ENCODE results near the gene OR2G6.
"Not testable (repeated sequence)": the region's sequence is repeated elsewhere in the genome, so short reads cannot be mapped to it uniquely, and the experiment has no call there.

The OR2G6 gene

GRCh38 chr1:248496661-248497060 lies 11.2 kb upstream of the OR2G6 start:
- H3K4ac ChIP-seq (ENCODE audit: low read depth, low read length); H3K27me3 ChIP-seq (ENCODE audit: insufficient read depth, low read length); H3K14ac ChIP-seq (ENCODE audit: low read length); DNase-seq; H3K27ac ChIP-seq (ENCODE audit: low read depth, low read length); H4K12ac ChIP-seq (ENCODE audit: low read depth, low read length); H3K9ac ChIP-seq (ENCODE audit: low read length); H3K79me2 ChIP-seq (ENCODE audit: control insufficient read depth, insufficient read depth, low read length, poor library complexity); H2AK5ac ChIP-seq (ENCODE audit: low read length); H2AFZ ChIP-seq (ENCODE audit: insufficient read depth, low read length, poor library complexity); H4K91ac ChIP-seq (ENCODE audit: low read depth, low read length); H3K36me3 ChIP-seq (ENCODE audit: control insufficient read depth in 1 of 2, insufficient read depth in 2 of 2, low read length in 2 of 2); H2BK12ac ChIP-seq (ENCODE audit: low read length); H2BK5ac ChIP-seq (ENCODE audit: low read depth, low read length, poor library complexity); H3K4me3 ChIP-seq (ENCODE audit: low read depth, low read length); H4K8ac ChIP-seq (ENCODE audit: low read depth, low read length); H2BK120ac ChIP-seq (ENCODE audit: insufficient read depth, low read length, poor library complexity); H3K9me3 ChIP-seq (ENCODE audit: insufficient read depth, low read depth, low read length); H3K23ac ChIP-seq (ENCODE audit: low read length); H3K4me2 ChIP-seq (ENCODE audit: low read length); H3K79me1 ChIP-seq (ENCODE audit: low read length); H3K18ac ChIP-seq (ENCODE audit: low read length); H3K4me1 ChIP-seq (ENCODE audit: control insufficient read depth in 1 of 2, insufficient read depth in 2 of 2, low read length in 2 of 2): not testable (repeated sequence)
- WGBS (ENCODE audit: extremely low coverage, insufficient coverage, insufficient read length): no CpG with 5 or more reads among the region's 5 CpGs

DNA sequence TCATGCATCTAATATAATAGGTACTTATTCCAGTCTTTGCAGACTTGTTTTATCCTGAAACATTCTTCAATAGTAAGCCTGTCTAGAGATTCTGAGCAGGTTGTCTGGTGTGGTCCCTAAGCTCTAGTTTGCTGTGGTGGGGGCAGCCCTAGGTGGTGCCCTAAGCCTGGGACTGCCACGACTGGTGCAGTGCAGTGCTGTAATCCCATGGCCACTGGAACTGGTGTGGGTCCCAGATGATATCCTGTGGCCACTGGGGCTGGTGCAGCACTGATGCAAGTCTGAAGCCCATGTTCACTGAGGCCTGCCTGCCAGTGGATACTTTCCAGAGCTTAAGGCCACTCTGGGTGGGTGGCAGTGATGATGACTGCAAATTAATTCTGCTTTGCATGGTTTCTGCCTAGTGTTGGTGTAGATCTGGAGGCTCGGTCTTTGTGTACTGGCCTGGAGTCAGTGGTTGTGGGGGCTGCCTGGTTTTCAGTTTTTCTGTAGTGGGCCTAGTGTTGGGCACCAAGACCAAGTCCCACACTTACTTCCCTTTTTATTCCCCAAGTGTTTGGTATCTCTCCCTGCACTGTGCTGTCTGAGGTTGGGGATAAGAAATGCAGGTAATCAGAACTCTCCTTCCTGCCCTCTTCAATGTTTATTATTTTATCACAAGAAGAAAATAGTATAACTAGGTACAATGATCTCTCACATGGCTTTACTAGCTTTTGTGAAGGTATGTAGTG lies 7.4 kb upstream of the OR2G6 start:
- not testable (repeated sequence) for H3K4ac ChIP-seq (ENCODE audit: low read depth, low read length); H3K27ac ChIP-seq (ENCODE audit: low read depth, low read length); H2BK12ac ChIP-seq (ENCODE audit: low read length); H2BK5ac ChIP-seq (ENCODE audit: low read depth, low read length, poor library complexity); H2BK120ac ChIP-seq (ENCODE audit: insufficient read depth, low read length, poor library complexity); H4K12ac ChIP-seq (ENCODE audit: low read depth, low read length); H3K4me3 ChIP-seq (ENCODE audit: low read depth, low read length); H3K23ac ChIP-seq (ENCODE audit: low read length); H2AK5ac ChIP-seq (ENCODE audit: low read length); H3K4me1 ChIP-seq (ENCODE audit: control insufficient read depth in 1 of 2, insufficient read depth in 2 of 2, low read length in 2 of 2); H4K91ac ChIP-seq (ENCODE audit: low read depth, low read length); H3K9me3 ChIP-seq (ENCODE audit: insufficient read depth, low read depth, low read length); H3K27me3 ChIP-seq (ENCODE audit: insufficient read depth, low read length); H3K79me1 ChIP-seq (ENCODE audit: low read length); H2AFZ ChIP-seq (ENCODE audit: insufficient read depth, low read length, poor library complexity); H3K9ac ChIP-seq (ENCODE audit: low read length); H3K36me3 ChIP-seq (ENCODE audit: control insufficient read depth in 1 of 2, insufficient read depth in 2 of 2, low read length in 2 of 2); H4K8ac ChIP-seq (ENCODE audit: low read depth, low read length); H3K14ac ChIP-seq (ENCODE audit: low read length); H3K18ac ChIP-seq (ENCODE audit: low read length); H3K4me2 ChIP-seq (ENCODE audit: low read length); H3K79me2 ChIP-seq (ENCODE audit: control insufficient read depth, insufficient read depth, low read length, poor library complexity); DNase-seq
- no CpG with 5 or more reads among the region's 2 CpGs for WGBS (ENCODE audit: extremely low coverage, insufficient coverage, insufficient read length)

DNA sequence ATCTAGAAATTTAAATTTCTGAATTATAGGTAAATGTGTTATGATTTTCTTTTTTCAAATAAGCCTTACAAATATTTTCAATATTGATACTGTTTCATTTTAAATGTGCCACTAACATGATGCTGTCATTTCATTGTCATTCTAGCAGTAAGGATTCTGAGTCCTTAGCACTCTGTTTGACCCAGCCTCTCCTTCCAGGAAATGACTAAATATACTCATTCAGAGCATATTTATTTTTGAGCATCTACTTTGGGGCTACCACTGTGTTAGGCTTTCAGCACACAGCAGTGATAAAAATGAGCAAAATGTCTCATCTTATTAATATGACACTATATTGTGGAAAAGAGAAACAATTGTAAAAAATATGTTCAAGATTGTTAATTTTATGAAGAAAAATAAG lies 2.3 kb downstream of the OR2G6 start:
- not testable (repeated sequence) for H3K36me3 ChIP-seq (ENCODE audit: control insufficient read depth in 1 of 2, insufficient read depth in 2 of 2, low read length in 2 of 2); H3K18ac ChIP-seq (ENCODE audit: low read length); DNase-seq; H3K14ac ChIP-seq (ENCODE audit: low read length); H2BK5ac ChIP-seq (ENCODE audit: low read depth, low read length, poor library complexity); H4K8ac ChIP-seq (ENCODE audit: low read depth, low read length); H2AK5ac ChIP-seq (ENCODE audit: low read length); H2BK12ac ChIP-seq (ENCODE audit: low read length); H3K27me3 ChIP-seq (ENCODE audit: insufficient read depth, low read length); H3K79me1 ChIP-seq (ENCODE audit: low read length); H3K4ac ChIP-seq (ENCODE audit: low read depth, low read length); H3K9me3 ChIP-seq (ENCODE audit: insufficient read depth, low read depth, low read length); H3K9ac ChIP-seq (ENCODE audit: low read length); H3K79me2 ChIP-seq (ENCODE audit: control insufficient read depth, insufficient read depth, low read length, poor library complexity); H3K23ac ChIP-seq (ENCODE audit: low read length); H3K4me1 ChIP-seq (ENCODE audit: control insufficient read depth in 1 of 2, insufficient read depth in 2 of 2, low read length in 2 of 2); H4K12ac ChIP-seq (ENCODE audit: low read depth, low read length); H3K4me2 ChIP-seq (ENCODE audit: low read length); H3K27ac ChIP-seq (ENCODE audit: low read depth, low read length); H4K91ac ChIP-seq (ENCODE audit: low read depth, low read length); H2AFZ ChIP-seq (ENCODE audit: insufficient read depth, low read length, poor library complexity); H2BK120ac ChIP-seq (ENCODE audit: insufficient read depth, low read length, poor library complexity); H3K4me3 ChIP-seq (ENCODE audit: low read depth, low read length)

DNA sequence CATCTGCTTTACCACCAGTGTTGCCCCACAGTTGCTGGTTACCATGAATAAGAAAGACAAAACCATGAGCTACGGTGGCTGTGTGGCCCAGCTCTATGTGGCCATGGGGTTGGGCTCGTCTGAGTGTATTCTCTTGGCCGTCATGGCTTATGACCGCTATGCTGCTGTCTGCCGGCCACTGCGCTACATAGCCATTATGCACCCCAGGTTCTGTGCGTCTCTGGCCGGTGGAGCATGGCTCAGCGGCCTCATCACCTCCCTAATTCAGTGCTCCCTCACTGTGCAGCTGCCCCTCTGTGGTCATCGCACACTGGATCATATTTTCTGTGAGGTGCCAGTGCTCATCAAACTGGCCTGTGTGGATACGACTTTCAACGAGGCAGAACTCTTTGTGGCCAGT lies 14.0 kb downstream of the OR2G6 start:
- Histone ChIP-seq H3K18ac (ENCODE audit: low read length) (no peak overlapping the region), H3K4ac (ENCODE audit: low read depth, low read length) (no peak overlapping the region), H3K14ac (ENCODE audit: low read length) (no peak overlapping the region), H2AFZ (ENCODE audit: insufficient read depth, low read length, poor library complexity) (no peak overlapping the region), H3K36me3 (ENCODE audit: control insufficient read depth in 1 of 2, insufficient read depth in 2 of 2, low read length in 2 of 2) (no peaks in the 10 kb centered on the region), H4K12ac (ENCODE audit: low read depth, low read length) (no peak overlapping the region), H3K4me3 (ENCODE audit: low read depth, low read length) (peak overlapping the region; percentile 43), H3K23ac (ENCODE audit: low read length) (no peak overlapping the region), H2BK5ac (ENCODE audit: low read depth, low read length, poor library complexity) (no peak overlapping the region), H4K8ac (ENCODE audit: low read depth, low read length) (no peak overlapping the region), H3K9me3 (ENCODE audit: insufficient read depth, low read depth, low read length) (peaks cover 6% of the 10 kb centered on the region), H3K9ac (ENCODE audit: low read length) (peak overlapping the region; percentile 52), H2AK5ac (ENCODE audit: low read length) (no peak overlapping the region), H4K91ac (ENCODE audit: low read depth, low read length) (no peak overlapping the region), H3K79me1 (ENCODE audit: low read length) (no peaks in the 10 kb centered on the region), H3K27ac (ENCODE audit: low read depth, low read length) (no peak overlapping the region), H3K79me2 (ENCODE audit: control insufficient read depth, insufficient read depth, low read length, poor library complexity) (no peaks in the 10 kb centered on the region), H3K4me1 (ENCODE audit: control insufficient read depth in 1 of 2, insufficient read depth in 2 of 2, low read length in 2 of 2) (no peaks in the 10 kb centered on the region), H3K27me3 (ENCODE audit: insufficient read depth, low read length) (no peaks in the 10 kb centered on the region), H2BK120ac (ENCODE audit: insufficient read depth, low read length, poor library complexity) (no peak overlapping the region), H3K4me2 (ENCODE audit: low read length) (no peak overlapping the region), H2BK12ac (ENCODE audit: low read length) (no peak overlapping the region)
- no CpG with 5 or more reads among the region's 12 CpGs for WGBS (ENCODE audit: extremely low coverage, insufficient coverage, insufficient read length)
- no peak for DNase-seq
